Naive thymus-derived CD4-positive, alpha-beta T cell (primary cell): ENCODE data around the gene ENKD1. TPM values are rescaled to one million over a fixed set of nuclear protein-coding genes. Genes with fewer than 3 reads are reported as not detected.

Experiments
- polyA plus RNA-seq, 2 donors: library from polyadenylated mRNA; unstranded; fragments of 300-500 nt; fragmentation: Illumina TruSeq; gene quantifications; one replicate each; pipeline ENCODE4 v1.2.3, GENCODE V29; 2021
- total RNA-seq, 6 experiments: library from RNA in 5 of 6; stranded (reverse) in 5 of 6; gene quantifications; 1 replicate in 5 of 6; 2 replicates in 1 of 6; pipeline ENCODE4 v1.2.3 and lab custom pipeline; 2021 to 2026

ENKD1 gene
- total and polyA plus RNA-seq, 7 experiments from 2014 or later = 1.1 to 8.3 (median 5.8) TPM

Other genes with a start within 250 kb of the ENKD1 start
- gene HSD11B2, start 235.6 kb downstream of the ENKD1 start, total RNA-seq = under 1 TPM in 1 of 5 experiments, not detected in 4; 0.17 TPM
- gene HSD11B2, start 235.6 kb downstream of the ENKD1 start, polyA plus RNA-seq = not detected
- gene ATP6V0D1, start 185.6 kb downstream of the ENKD1 start, total RNA-seq = 100 to 1,000 TPM in 1 of 5 experiments, 10 to 100 TPM in 4; 35.8 to 104 (median 54.7) TPM
- 100 to 1,000 TPM in 1 of 2 donors, 10 to 100 TPM in 1; 61.5 to 102 TPM for gene ATP6V0D1, start 185.6 kb downstream of the ENKD1 start, polyA plus RNA-seq
- gene AGRP, start 183.2 kb downstream of the ENKD1 start, total RNA-seq = not detected
- gene AGRP, start 183.2 kb downstream of the ENKD1 start, polyA plus RNA-seq = not detected
- 100 to 1,000 TPM in 1 of 5 experiments, 10 to 100 TPM in 4; 39.7 to 103 (median 48.9) TPM for gene RIPOR1, start 137.9 kb downstream of the ENKD1 start, total RNA-seq
- 1 to 10 TPM; 2.5 to 5.0 TPM for gene RIPOR1, start 137.9 kb downstream of the ENKD1 start, polyA plus RNA-seq
- gene CTCF, start 104.2 kb downstream of the ENKD1 start, total RNA-seq = 10 to 100 TPM; 51.4 to 78.6 (median 67.3) TPM
- gene CTCF, start 104.2 kb downstream of the ENKD1 start, polyA plus RNA-seq = 10 to 100 TPM; 49.8 to 59.8 TPM
- 100 to 1,000 TPM; 140 to 245 (median 215) TPM for gene CARMIL2, start 21.6 kb downstream of the ENKD1 start, total RNA-seq
- gene CARMIL2, start 21.6 kb downstream of the ENKD1 start, polyA plus RNA-seq = 10 to 100 TPM; 12.7 to 28.7 TPM
- gene ACD, start 6.5 kb downstream of the ENKD1 start, total RNA-seq = 10 to 100 TPM; 29.3 to 44.1 (median 34.4) TPM
- 10 to 100 TPM; 25.4 to 33.2 TPM for gene ACD, start 6.5 kb downstream of the ENKD1 start, polyA plus RNA-seq
- 10 to 100 TPM in 1 of 5 experiments, 1 to 10 TPM in 4; 4.5 to 11.2 (median 4.7) TPM for gene PARD6A, start 5.8 kb downstream of the ENKD1 start, total RNA-seq
- 10 to 100 TPM in 1 of 2 donors, 1 to 10 TPM in 1; 9.3 to 15.1 TPM for gene PARD6A, start 5.8 kb downstream of the ENKD1 start, polyA plus RNA-seq
- 1 to 10 TPM; 4.3 to 6.4 (median 4.7) TPM for gene C16orf86, start 64 bp upstream of the ENKD1 start, total RNA-seq
- gene C16orf86, start 64 bp upstream of the ENKD1 start, polyA plus RNA-seq = 1 to 10 TPM; 3.5 to 5.7 TPM
- 10 to 100 TPM in 3 of 5 experiments, 1 to 10 TPM in 2; 6.3 to 13.4 (median 11.4) TPM for gene GFOD2, start 52.6 kb upstream of the ENKD1 start, total RNA-seq
- 10 to 100 TPM in 1 of 2 donors, 1 to 10 TPM in 1; 4.6 to 14.6 TPM for gene GFOD2, start 52.6 kb upstream of the ENKD1 start, polyA plus RNA-seq
- gene RANBP10, start 139.8 kb upstream of the ENKD1 start, total RNA-seq = 10 to 100 TPM; 22.3 to 26.6 (median 24.7) TPM
- gene RANBP10, start 139.8 kb upstream of the ENKD1 start, polyA plus RNA-seq = 10 to 100 TPM in 1 of 2 donors, 1 to 10 TPM in 1; 9.3 to 13.5 TPM
- gene TSNAXIP1, start 140.1 kb upstream of the ENKD1 start, total RNA-seq = 1 to 10 TPM in 1 of 5 experiments, under 1 TPM in 4; 0.24 to 1.1 (median 0.54) TPM
- not detected for gene TSNAXIP1, start 140.1 kb upstream of the ENKD1 start, polyA plus RNA-seq
- gene THAP11, start 175.6 kb upstream of the ENKD1 start, total RNA-seq = 10 to 100 TPM; 29.0 to 62.7 (median 44.6) TPM
- gene THAP11, start 175.6 kb upstream of the ENKD1 start, polyA plus RNA-seq = 100 to 1,000 TPM; 134 to 204 TPM
- 100 to 1,000 TPM in 1 of 5 experiments, 10 to 100 TPM in 4; 34.7 to 125 (median 40.4) TPM for gene NUTF2, start 180.2 kb upstream of the ENKD1 start, total RNA-seq
- 100 to 1,000 TPM in 1 of 2 donors, 10 to 100 TPM in 1; 98.0 to 118 TPM for gene NUTF2, start 180.2 kb upstream of the ENKD1 start, polyA plus RNA-seq
- gene CENPT, start 180.9 kb upstream of the ENKD1 start, total RNA-seq = 100 to 1,000 TPM in 3 of 5 experiments, 10 to 100 TPM in 2; 56.7 to 128 (median 100) TPM
- gene CENPT, start 180.9 kb upstream of the ENKD1 start, polyA plus RNA-seq = 10 to 100 TPM; 11.8 to 22.7 TPM
- gene EDC4, start 206.3 kb upstream of the ENKD1 start, total RNA-seq = 100 to 1,000 TPM; 103 to 166 (median 122) TPM
- 10 to 100 TPM; 34.8 to 52.4 TPM for gene EDC4, start 206.3 kb upstream of the ENKD1 start, polyA plus RNA-seq
- gene NRN1L, start 218.1 kb upstream of the ENKD1 start, total RNA-seq = 1 to 10 TPM; 1.1 to 6.4 (median 3.2) TPM
- gene NRN1L, start 218.1 kb upstream of the ENKD1 start, polyA plus RNA-seq = not detected
- 10 to 100 TPM; 18.0 to 28.5 (median 23.3) TPM for gene PSKH1, start 226.5 kb upstream of the ENKD1 start, total RNA-seq
- 10 to 100 TPM; 20.7 to 34.0 TPM for gene PSKH1, start 226.5 kb upstream of the ENKD1 start, polyA plus RNA-seq